ENCODE data around the gene FREM1.

FREM1 gene

GRCh38 chr9:14911046-14911445 is 818 bp upstream of the FREM1 start:
- DNase-seq = no peak

DNA sequence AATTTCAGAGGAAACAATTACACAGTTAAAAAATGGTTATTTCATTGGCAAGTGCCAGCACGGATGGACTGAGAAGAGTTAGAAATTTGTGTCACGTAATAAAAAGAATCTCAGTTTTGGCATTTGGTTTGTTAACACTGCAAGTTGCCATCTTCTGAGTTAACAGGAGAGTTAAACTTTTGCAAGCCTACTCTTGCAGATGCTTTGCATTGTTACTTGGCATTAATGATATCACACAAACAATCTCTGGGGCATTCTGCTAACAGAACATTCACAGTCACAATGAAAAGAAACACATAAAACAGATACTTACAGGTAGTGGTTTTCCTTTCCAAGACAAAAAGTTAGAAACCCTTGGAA is 647 bp downstream of the FREM1 start:
- DNase-seq = no peak

DNA sequence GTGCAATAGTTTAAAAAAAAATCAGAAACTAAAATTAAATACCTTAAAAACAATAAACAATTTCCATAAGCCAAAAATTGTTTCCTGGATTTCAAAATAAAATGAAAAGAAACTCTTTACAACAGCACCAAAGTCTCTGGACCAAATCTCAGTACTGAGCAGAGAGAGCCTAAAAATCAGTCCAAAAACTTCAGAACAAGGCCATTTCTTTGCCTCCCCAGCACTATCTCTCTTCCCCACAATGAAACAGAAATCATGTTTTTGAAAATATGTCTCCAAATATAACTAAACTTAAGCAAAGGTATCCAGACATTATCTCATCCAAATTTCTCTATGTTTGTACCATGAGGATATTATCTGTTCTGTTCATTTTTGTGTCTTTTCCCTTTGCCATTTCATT is 1.0 kb downstream of the FREM1 start:
- DNase-seq = no peak

GRCh38 chr9:14908295-14909180 is 1.7 kb downstream of the FREM1 start:
- DNase-seq = no peak

GRCh38 chr9:14907696-14908095 is 2.5 kb downstream of the FREM1 start:
- DNase-seq = no peak

GRCh38 chr9:14907360-14907685 is 2.9 kb downstream of the FREM1 start:
- no peak for DNase-seq

DNA sequence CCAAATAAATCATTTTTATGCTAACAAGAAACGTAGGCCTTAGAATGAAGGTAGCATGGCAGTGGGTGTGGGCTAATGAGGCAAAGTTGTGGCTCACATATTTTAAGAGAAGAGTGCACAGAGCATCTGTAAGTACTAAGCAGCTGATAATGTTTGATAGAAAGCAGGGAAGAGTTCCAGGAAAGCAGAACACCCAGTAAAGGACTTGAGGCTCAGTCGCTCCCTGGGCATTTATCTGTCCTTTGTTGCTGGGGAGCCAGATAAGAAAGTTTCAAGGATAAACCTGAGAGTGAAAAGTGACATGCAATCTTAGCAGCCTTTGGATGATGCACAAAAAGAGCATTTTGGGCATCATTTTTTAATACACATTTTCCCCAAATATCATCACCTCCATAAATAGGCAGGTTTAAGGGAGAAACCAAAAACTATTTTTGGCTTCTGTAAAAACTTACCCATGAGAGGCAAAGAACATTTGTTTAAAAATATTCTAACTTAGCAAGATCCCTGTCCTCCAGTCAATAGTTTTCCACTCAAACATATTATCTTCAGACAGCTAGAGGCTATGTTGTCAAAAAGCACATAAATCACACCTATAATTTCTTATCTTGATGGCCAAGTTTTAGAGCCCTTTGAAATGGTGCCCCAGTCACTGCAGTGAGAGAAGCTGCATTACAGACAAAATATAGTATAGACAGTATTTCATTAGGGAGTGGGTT is 3.4 kb downstream of the FREM1 start:
- DNase-seq = no peak

- no peak for DNase-seq
These were observed 4.2 kb downstream of the FREM1 start for GRCh38 chr9:14906000-14906399.

GRCh38 chr9:14903040-14903439 is 7.2 kb downstream of the FREM1 start:
- DNase-seq = no peak

DNA sequence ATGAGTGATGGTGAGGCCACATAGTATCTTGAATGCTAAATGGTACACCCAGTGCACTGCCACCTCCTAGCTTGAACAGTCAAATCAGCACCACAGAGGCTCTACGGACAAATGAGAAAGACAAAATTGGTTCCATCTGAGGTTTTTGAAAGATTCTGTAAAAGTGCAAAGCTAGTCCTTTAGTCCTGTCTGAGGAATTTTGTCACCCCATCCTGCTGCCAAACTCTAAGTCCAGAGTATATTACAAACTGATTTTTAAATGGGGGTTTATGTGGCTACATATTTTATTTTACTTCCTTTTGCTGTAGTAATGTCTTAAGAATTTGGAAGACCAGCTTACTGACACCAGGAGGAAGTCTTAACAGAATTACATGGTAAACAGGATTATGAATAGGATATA is 7.7 kb downstream of the FREM1 start:
- DNase-seq = no peak

- DNase-seq = no peak
These were observed 10.4 kb downstream of the FREM1 start for GRCh38 chr9:14899815-14900193.

DNA sequence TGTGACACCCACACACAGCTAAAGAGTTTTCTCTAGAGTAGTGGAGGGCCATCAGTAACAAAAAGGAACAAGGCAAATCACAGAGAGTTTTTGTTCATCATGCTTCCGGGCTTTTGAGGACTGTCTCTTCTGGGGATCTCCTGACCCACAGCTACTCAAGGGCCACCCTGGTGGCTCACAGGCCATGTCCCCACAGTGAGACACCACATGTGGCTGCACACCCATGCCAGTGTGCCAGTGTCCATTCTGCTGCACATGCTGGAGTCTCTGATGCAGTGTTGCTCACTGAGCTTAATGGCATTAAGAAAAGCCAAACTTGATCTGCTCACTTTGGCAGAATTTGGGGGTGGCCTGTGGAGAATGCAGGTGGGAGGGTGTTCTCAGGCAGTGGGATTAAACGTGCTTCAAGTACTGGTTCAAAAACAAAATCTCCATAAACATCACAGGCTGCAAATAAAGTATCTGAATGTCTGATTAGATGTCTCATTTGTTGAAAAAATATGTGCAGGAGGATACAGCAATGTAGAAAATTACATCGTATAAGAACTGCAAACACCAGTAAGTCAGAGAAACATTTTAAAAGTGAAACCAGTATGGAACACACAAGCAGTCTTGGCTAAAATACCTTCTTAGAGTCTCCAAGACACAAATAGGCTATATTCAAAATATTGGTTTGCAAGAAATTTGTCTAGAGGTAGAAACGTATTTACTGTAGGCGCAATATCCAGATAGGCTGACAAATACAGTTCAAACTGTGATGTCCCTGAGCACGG is 11.0 kb downstream of the FREM1 start:
- DNase-seq = no peak

DNA sequence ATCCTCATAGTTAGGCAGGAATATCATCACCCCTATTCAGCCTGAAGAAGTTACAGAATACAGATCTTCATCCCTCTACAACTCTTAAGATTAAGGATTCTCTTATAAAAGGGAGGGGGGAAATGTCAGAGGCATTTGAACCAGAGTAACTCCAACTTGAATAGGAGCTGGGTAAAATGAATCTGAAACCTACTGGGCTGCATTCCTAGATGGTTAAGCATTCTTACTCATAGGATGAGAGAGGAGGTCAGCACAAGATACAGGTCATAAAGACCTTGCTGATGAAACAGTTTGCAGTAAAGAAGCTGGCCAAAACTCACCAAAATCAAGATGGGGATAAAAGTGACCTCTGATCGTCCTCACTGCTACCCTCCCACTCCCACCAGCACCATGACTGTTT is 14.4 kb downstream of the FREM1 start:
- DNase-seq = no peak

- no peak for DNase-seq
These were observed 16.9 kb downstream of the FREM1 start for GRCh38 chr9:14893280-14893679.

DNA sequence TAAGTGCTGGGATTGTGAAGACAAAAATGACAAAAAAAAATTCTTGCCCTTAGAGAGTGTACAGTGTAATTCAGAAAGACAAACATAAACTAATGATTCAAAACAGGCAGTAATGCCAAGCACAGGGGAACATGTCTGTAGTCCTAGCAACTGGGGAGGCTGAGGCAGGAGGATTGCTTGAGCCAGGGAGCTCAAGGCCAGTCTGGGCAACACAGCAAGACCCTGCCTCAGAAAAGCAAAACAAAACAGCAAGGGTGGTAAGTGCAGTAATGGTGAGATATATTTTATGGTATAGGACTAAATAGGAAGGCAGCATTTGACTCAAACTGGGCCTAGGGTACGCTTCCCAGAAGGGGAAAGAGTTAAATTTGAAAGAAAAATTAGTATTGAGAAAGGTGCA is 18.9 kb downstream of the FREM1 start:
- DNase-seq = no peak

DNA sequence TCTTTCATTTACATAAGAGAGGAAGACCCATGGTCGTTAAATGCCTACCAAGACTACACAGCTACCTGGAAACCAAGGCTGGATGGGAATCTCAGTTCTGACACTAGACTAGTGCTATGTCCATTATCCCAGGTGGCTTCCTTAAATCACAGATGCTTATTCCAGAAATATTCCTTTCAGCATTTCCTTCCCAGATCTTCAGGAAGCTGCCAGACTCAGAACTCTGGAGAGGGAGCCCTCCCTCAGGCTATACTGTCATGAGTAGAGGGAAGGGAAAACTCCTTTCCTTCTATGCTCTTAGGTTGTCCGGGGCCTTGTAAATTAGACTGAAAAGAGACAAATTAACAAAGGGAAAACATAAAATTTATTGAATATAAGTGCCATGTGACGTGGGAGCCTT is 20.8 kb downstream of the FREM1 start:
- DNase-seq = no peak

GRCh38 chr9:14888875-14889274 is 21.4 kb downstream of the FREM1 start:
- DNase-seq = no peak

DNA sequence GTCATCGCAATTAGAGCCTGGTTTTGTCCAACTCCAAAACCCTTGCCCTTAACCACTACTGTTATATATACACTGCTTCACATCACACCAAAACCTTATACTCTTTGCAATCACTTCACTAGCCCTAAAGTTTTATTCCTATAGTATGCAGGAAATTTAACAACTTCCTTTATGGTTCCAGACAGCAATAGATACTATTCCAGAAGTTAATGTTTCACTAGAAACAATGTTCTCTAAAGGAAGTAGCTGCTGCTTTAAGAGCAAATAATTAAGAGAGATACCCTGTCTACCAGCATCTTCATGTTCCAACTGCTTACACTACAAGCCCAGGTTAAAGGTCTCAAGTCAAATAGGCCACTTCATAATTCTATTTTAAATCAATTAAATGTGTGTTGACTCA is 22.0 kb downstream of the FREM1 start:
- DNase-seq = no peak

- no peak for DNase-seq
These were observed 23.1 kb downstream of the FREM1 start for GRCh38 chr9:14887149-14887548.

- no peak for DNase-seq
These were observed 26.8 kb downstream of the FREM1 start for GRCh38 chr9:14883310-14883944.

- no peak for DNase-seq
These were observed 28.1 kb downstream of the FREM1 start for GRCh38 chr9:14882090-14882489.

DNA sequence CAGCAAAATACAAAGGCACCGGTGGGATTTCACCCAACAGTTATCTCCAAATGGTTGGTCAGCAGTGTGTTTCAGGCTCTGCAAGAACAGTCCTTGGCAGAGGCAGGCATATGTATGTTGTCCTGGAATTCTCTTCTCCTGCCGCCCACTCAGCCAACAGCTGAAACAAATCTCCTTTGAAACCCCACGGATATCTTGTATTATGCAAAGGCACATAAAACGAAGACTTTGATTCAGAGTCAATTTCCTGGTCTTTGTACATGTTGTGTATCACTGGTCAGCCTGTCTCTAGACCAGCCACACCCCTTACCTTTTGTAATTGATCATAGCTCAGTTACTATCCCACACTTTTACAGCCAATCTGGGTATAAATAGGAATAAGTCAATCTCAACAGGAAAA is 29.2 kb downstream of the FREM1 start:
- DNase-seq = no peak

GRCh38 chr9:14870090-14870489 is 40.1 kb downstream of the FREM1 start:
- no peak for DNase-seq
